GM12878 (cell line): Measurements from ENCODE around the gene NRXN3. TPM values are rescaled to one million over a fixed set of nuclear protein-coding genes. Genes with fewer than 3 reads are reported as not detected.
A peak's percentile ranks its signal among the peaks of the same experiment; 100 is the strongest.

Source experiments
- ATAC-seq: fragments of 200-7000 bp; cut with Tn5 transposase; 3 replicates; pipeline ENCODE4 v1.9.1; 2020; ENCODE audit warnings: mild to moderate bottlenecking, moderate library complexity
- BruUV-seq: library from RNA; stranded (reverse); fragments of 400-500 nt; replicated peaks from 2 replicates; lab custom pipeline; 2021; lab: Mats Ljungman, UMichigan
- CTCF ChIA-PET: fragments of 300-600 bp; sonication (Branson Sonifier 250); formaldehyde crosslinking; extraction: SDS; loops from one replicate; lab custom pipeline; 2021; ENCODE audit warnings: inconsistent platforms; lab: Yijun Ruan, JAX
- POLR2A ChIA-PET: fragments of 350-600 bp; formaldehyde crosslinking; extraction: SDS; loops from one replicate; lab custom pipeline; 2021; ENCODE audit warnings: inconsistent platforms; lab: Charles Lee
- RAD21 ChIA-PET: fragments of 300-600 bp; sonication (Branson Sonifier 250); formaldehyde crosslinking; loops from one replicate; lab custom pipeline; 2023; ENCODE audit warnings: antibody characterized with exemption; ENCODE audit not compliant: unreplicated experiment; lab: Charles Lee
- SMC1A ChIA-PET: fragments of 300-600 bp; sonication (Branson Sonifier 250); formaldehyde crosslinking; loops from one replicate; lab custom pipeline; 2023; ENCODE audit not compliant: unreplicated experiment, uncharacterized antibody; lab: Charles Lee
- DNase-seq: peaks from one replicate; pipeline ENCODE4 v3.0.0-alpha.2; 2011; ENCODE audit warnings: low read depth, low spot score
- FAIRE-seq: peaks from 3 replicates; lab custom pipeline; 2011; peaks lifted over from hg19 to GRCh38; lab: Jason Lieb, UNC
- H2AFZ ChIP-seq: 2 replicates; pipeline ENCODE4 v1.6.0; 2011; ENCODE audit warnings: low read depth, low read length, control low read depth; ENCODE audit not compliant: control insufficient read depth
- H3K27ac ChIP-seq: 2 replicates; pipeline ENCODE4 v1.5.1; 2011; ENCODE audit warnings: control low read depth; ENCODE audit not compliant: control insufficient read depth, insufficient read depth
- H3K27me3 ChIP-seq, 2 experiments: replicated peaks in 1 of 2; 2 replicates each; pipeline versions ENCODE4 v1.6.0 to v1.6.1; 2011; ENCODE audit warnings: low read length in 1 of 2; ENCODE audit not compliant: control insufficient read depth in 2 of 2, insufficient read depth in 2 of 2
- H3K36me3 ChIP-seq, 2 experiments: 2 replicates each; pipeline ENCODE4 v1.5.1; 2011; ENCODE audit warnings: low read length in 1 of 2; ENCODE audit not compliant: control insufficient read depth in 2 of 2, insufficient read depth in 2 of 2
- H3K4me1 ChIP-seq: 2 replicates; pipeline ENCODE4 v1.6.1; 2011; ENCODE audit warnings: mild to moderate bottlenecking, low read length, moderate library complexity, mixed read lengths; ENCODE audit not compliant: control insufficient read depth, insufficient read depth
- H3K4me2 ChIP-seq: 2 replicates; pipeline ENCODE4 v1.6.0; 2011; ENCODE audit warnings: control low read depth; ENCODE audit not compliant: control insufficient read depth, insufficient read depth
- H3K4me3 ChIP-seq: fragments of 200-600 bp; sonication (generic); 2 replicates; pipeline ENCODE4 v1.5.1; 2016
- H3K79me2 ChIP-seq: 2 replicates; pipeline ENCODE4 v1.6.0; 2011; ENCODE audit warnings: low read length; ENCODE audit not compliant: control insufficient read depth, insufficient read depth
- H3K9ac ChIP-seq: 2 replicates; pipeline ENCODE4 v1.8.0; 2011; ENCODE audit warnings: low read length, control low read depth, mixed read lengths; ENCODE audit not compliant: control insufficient read depth, insufficient read depth
- H3K9me3 ChIP-seq: replicated peaks from 3 replicates; pipeline ENCODE4 v1.5.1; 2011; ENCODE audit warnings: mild to moderate bottlenecking, low read length; ENCODE audit not compliant: control insufficient read depth, insufficient read depth
- H4K20me1 ChIP-seq: 2 replicates; pipeline ENCODE4 v1.6.0; 2011; ENCODE audit not compliant: control insufficient read depth, insufficient read depth
- ETV6 ChIP-seq, 2 experiments: fragments of 450-650 bp in 1 of 2; IDR thresholded peaks in 1 of 2; conservative IDR thresholded peaks in 1 of 2; 2 replicates each; pipeline ENCODE4 v1.6.1; 2014; ENCODE audit warnings: antibody characterized with exemption in 1 of 2, borderline replicate concordance in 1 of 2, low read depth in 1 of 2, mild to moderate bottlenecking in 1 of 2, moderate library complexity in 1 of 2
- NFIC ChIP-seq: IDR thresholded peaks from 2 replicates; pipeline ENCODE4 v1.6.1; 2012; ENCODE audit warnings: low read depth, mild to moderate bottlenecking, inconsistent platforms, low read length, moderate library complexity
- PBX3 ChIP-seq: IDR thresholded peaks from 2 replicates; pipeline ENCODE4 v1.6.1; 2011; ENCODE audit warnings: mild to moderate bottlenecking, low read depth, low read length, moderate library complexity; ENCODE audit not compliant: insufficient replicate concordance
- PKNOX1 ChIP-seq: fragments of 450-650 bp; IDR thresholded peaks from 2 replicates; pipeline ENCODE4 v1.6.1; 2016; ENCODE audit warnings: mild to moderate bottlenecking
- RB1 ChIP-seq: fragments of 450-650 bp; formaldehyde crosslinking; IDR thresholded peaks from 2 replicates; pipeline ENCODE4 v1.6.1; 2017; ENCODE audit warnings: mild to moderate bottlenecking, borderline replicate concordance
- SUPT20H ChIP-seq: IDR thresholded peaks from 2 replicates; pipeline ENCODE4 v1.6.1; 2011; ENCODE audit warnings: low read depth, mild to moderate bottlenecking, low read length, moderate library complexity, borderline replicate concordance; ENCODE audit not compliant: control insufficient read depth
- ZNF687 ChIP-seq: fragments of 450-650 bp; IDR thresholded peaks from 2 replicates; pipeline ENCODE4 v1.6.1; 2017; ENCODE audit warnings: mild to moderate bottlenecking, moderate library complexity
- WGBS: methylation state at CpG from one replicate; pipeline ENCODE4 v1.1.6; 2016; ENCODE audit warnings: low lambda C conversion rate; ENCODE audit not compliant: insufficient replicate concordance, insufficient coverage; ENCODE audit errors: missing lambda C conversion rate; 5-methylcytosine and 5-hydroxymethylcytosine counted together
- in situ Hi-C: fragments of 300-500 bp; cut with MboI; formaldehyde crosslinking; loops from 9 replicates; pipeline ENCODE4 v1.14.3; 2018; ENCODE audit warnings: mixed read lengths
- intact Hi-C: fragments of 100-400 bp; cut with micrococcal nuclease; formaldehyde crosslinking; loops from one replicate; pipeline ENCODE4 v1.14.2; 2022; ENCODE audit not compliant: unreplicated experiment
- polyA plus RNA-seq, 11 experiments: library from polyadenylated mRNA; depleted of rRNA in 4 of 11; unstranded in 6 of 11; stranded (reverse) in 5 of 11; fragments of >200 nt; fragmentation: Nextera tagmentation in 4 of 11; fragmentation: Illumina TruSeq in 1 of 11; extraction: Ambion mirVana in 4 of 11; extraction: Trizol in 1 of 11; gene quantifications; 1 replicate in 1 of 11; 2 replicates in 10 of 11; pipeline versions ENCODE4 v1.2.1 to v1.2.3, GENCODE V29; 2011 to 2016; ENCODE audit warnings: inconsistent platforms in 2 of 11, missing spikeins in 2 of 11, low read depth in 1 of 11
- total RNA-seq, 4 experiments: library from RNA; depleted of rRNA in 3 of 4; stranded (reverse); fragments of >200 nt in 3 of 4; fragmentation: Illumina TruSeq in 1 of 4; extraction: Trizol in 1 of 4; gene quantifications; 2 replicates each; pipeline versions ENCODE4 v1.2.1 to v1.2.3, GENCODE V29; 2013 to 2021

Gene NRXN3
- total and polyA plus RNA-seq, 10 of the 15 experiments (the other 5 are each of a cell fraction or from before 2014, with no cell fraction given): 0.52 to 3.3 (median 1.4) TPM

GRCh38 chr14:78451319-78451695 lies 281.1 kb downstream of the NRXN3 start (continued):
- TF ChIP-seq ZNF687 (no peak), NFIC (no peak), RB1 (no peak)

- FAIRE-seq (peak; percentile 92), ATAC-seq (peak; percentile 82), DNase-seq (no peak)
- ChIA-PET POLR2A (no interaction called here), SMC1A (no interaction called here), RAD21 (no interaction called here), CTCF (no interaction called here)
- 11% methylated on average over 6 of the region's 6 CpGs for WGBS
- intact Hi-C loops (no loop called here), in situ Hi-C loops (no loop called here)
- Histone ChIP-seq H3K4me3 (no peak overlapping the region), H3K36me3 (no peaks in the 10 kb centered on the region), H2AFZ (no peak overlapping the region), H3K9me3 (no peaks in the 10 kb centered on the region), H3K79me2 (no peaks in the 10 kb centered on the region), H3K4me2 (peak overlapping the region; percentile 61; the same call in 1 of the 2 replicates), H3K9ac (no peak overlapping the region), H3K27me3 (no peaks in the 10 kb centered on the region), H3K4me1 (peaks cover 4% of the 10 kb centered on the region; the same call in 1 of the 2 replicates), H3K27ac (no peak overlapping the region)
- peak; percentile 46 for TF ChIP-seq PKNOX1
- TF ChIP-seq SUPT20H: no peak
- TF ChIP-seq ETV6 (conservative IDR thresholded peaks at IDR 0.05 in 1 of 2, IDR thresholded peaks at IDR 0.05 in 1 of 2; ENCODE audit: borderline replicate concordance in 1 of 2, low read depth in 1 of 2): peak in 1 of 2 experiments; percentile 27; a peak in 1 of 4 replicates
- peak; percentile 37 for TF ChIP-seq PBX3
- TF ChIP-seq, all 136 proteins: peak for 3
- no TSS peak for BruUV-seq
- no peaks in the 10 kb centered on the region for H4K20me1 ChIP-seq
Observed at GRCh38 chr14:78455896-78456435, 285.8 kb downstream of the NRXN3 start.
